Esophagus muscularis mucosa (tissue), 3 donors: Measurements from ENCODE around the gene KIF26B.

ENCODE experiments used
- CTCF ChIP-seq, 3 experiments: fragments of 200-600 bp in 2 of 3; fragments of 450-650 bp in 1 of 3; sonication (generic) in 2 of 3; IDR thresholded peaks; one replicate each; pipeline ENCODE4 v1.5.1; 2017 to 2019; ENCODE audit warnings: antibody characterized with exemption in 3 of 3, mild to moderate bottlenecking in 2 of 3, moderate library complexity in 1 of 3
- POLR2A ChIP-seq: fragments of 450-650 bp; IDR thresholded peaks from one replicate; pipeline ENCODE4 v1.6.1; 2017; ENCODE audit warnings: antibody characterized with exemption, moderate library complexity, mild to moderate bottlenecking, low read depth

DNA sequence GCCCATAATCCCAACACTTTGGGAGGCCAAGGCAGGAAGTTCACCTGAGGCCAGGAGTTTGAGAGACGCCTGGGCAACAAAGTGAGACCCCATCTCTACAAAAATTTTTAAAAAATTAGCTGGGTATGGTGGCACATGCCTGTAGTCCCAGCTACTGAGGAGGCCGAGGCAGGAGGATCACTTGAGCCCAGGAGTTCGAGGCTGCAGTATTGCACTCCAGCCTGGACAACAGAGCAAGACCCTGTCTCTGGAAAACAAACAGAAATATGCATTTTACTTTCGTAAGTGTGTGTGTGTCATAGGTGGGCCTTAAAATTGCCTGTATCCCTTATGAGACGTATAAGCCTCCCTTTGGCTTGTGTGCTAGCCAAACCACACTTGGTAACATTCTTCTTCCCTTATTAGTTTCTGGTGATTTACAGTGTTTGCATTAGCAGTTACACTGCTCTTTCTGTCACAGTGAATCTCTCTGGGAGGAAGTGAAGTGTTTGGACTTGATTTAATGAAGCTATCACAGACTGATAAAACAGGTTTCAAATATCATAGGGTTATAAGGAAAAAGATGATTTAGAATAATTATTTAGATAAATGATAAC is 48.9 kb upstream of the KIF26B start:
- TF ChIP-seq CTCF (IDR thresholded peaks at IDR 0.05) (no peak), POLR2A (no peak)
